Vagina (tissue), 2 donors: Measurements from ENCODE around the gene FBXO41.

Source experiments
- CTCF ChIP-seq, 3 experiments: fragments of 450-650 bp in 2 of 3; fragments of 200-600 bp in 1 of 3; sonication (generic) in 1 of 3; IDR thresholded peaks; one replicate each; pipeline ENCODE4 v1.5.1; 2017 to 2019; ENCODE audit warnings: antibody characterized with exemption in 3 of 3, mild to moderate bottlenecking in 2 of 3, moderate library complexity in 2 of 3
- POLR2AphosphoS5 ChIP-seq, 2 donors: sonication (generic); formaldehyde crosslinking; IDR thresholded peaks; one replicate each; pipeline ENCODE4 v1.9.0; 2017; ENCODE audit warnings: antibody characterized with exemption in 2 of 2, mild to moderate bottlenecking in 2 of 2, low read depth in 1 of 2; ENCODE audit not compliant: insufficient read depth in 1 of 2

DNA sequence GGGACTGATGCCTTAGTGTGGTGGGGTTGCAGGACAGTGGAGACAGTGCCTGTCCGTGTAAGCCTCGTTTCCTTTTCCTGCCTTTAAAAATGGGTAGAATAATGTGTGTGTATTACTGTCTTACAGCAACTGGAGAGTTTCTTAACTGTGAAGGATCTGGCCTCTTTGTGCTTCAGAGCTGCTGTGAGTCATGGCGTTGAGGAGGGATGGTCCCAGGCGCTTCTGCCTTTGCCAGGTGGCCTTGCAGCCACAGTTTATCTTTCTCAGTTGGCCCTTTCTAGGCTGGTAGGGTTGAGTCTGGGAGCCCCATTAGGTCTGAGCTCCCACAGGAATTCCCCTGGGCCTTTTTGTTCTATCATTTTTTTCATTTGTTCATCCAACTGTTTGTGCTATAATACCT is 60.5 kb downstream of the FBXO41 start:
- no peak for TF ChIP-seq CTCF (IDR thresholded peaks at IDR 0.05)
- no peak for TF ChIP-seq POLR2AphosphoS5 (IDR thresholded peaks at IDR 0.05; ENCODE audit: insufficient read depth in 1 of 2, low read depth in 1 of 2)
